ENCODE data around the gene MFSD2B. TPM values are rescaled to one million over a fixed set of nuclear protein-coding genes. Genes with fewer than 3 reads are reported as not detected.

The MFSD2B gene
- total RNA-seq, 1 donor from 2014 or later: not detected

GRCh38 chr2:24058564-24059271 is 48.8 kb downstream of the MFSD2B start:
- Histone ChIP-seq H3K36me3 (ENCODE audit: control insufficient read depth, insufficient read depth, low read length) (peaks cover 1% of the 10 kb centered on the region), H3K27me3 (ENCODE audit: control insufficient read depth, insufficient read depth, low read length) (no peaks in the 10 kb centered on the region), H3K4me3 (ENCODE audit: low read depth, low read length) (no peak overlapping the region)
- TF ChIP-seq CTCF (IDR thresholded peaks at IDR 0.05; ENCODE audit: insufficient read depth, low read length, severe bottlenecking): no peak
- FAIRE-seq (no peak), DNase-seq (ENCODE audit: low read depth) (no peak)

- Histone ChIP-seq H3K36me3 (ENCODE audit: control insufficient read depth, insufficient read depth, low read length) (peaks cover 10% of the 10 kb centered on the region), H3K4me3 (ENCODE audit: low read depth, low read length) (no peak overlapping the region), H3K27me3 (ENCODE audit: control insufficient read depth, insufficient read depth, low read length) (no peaks in the 10 kb centered on the region)
- no peak for DNase-seq (ENCODE audit: low read depth)
- no peak for TF ChIP-seq CTCF (IDR thresholded peaks at IDR 0.05; ENCODE audit: insufficient read depth, low read length, severe bottlenecking)
- no peak for FAIRE-seq
Observed at GRCh38 chr2:24065341-24065740, 55.5 kb downstream of the MFSD2B start.

GRCh38 chr2:24072259-24072658 is 62.4 kb downstream of the MFSD2B start:
- Histone ChIP-seq H3K4me3 (ENCODE audit: low read depth, low read length) (no peak overlapping the region), H3K36me3 (ENCODE audit: control insufficient read depth, insufficient read depth, low read length) (peaks cover 14% of the 10 kb centered on the region), H3K27me3 (ENCODE audit: control insufficient read depth, insufficient read depth, low read length) (no peaks in the 10 kb centered on the region)
- DNase-seq (ENCODE audit: low read depth) (no peak), FAIRE-seq (no peak)
- no peak for TF ChIP-seq CTCF (IDR thresholded peaks at IDR 0.05; ENCODE audit: insufficient read depth, low read length, severe bottlenecking)

GRCh38 chr2:24073816-24074215 is 63.9 kb downstream of the MFSD2B start:
- Histone ChIP-seq H3K36me3 (ENCODE audit: control insufficient read depth, insufficient read depth, low read length) (peaks cover 11% of the 10 kb centered on the region), H3K27me3 (ENCODE audit: control insufficient read depth, insufficient read depth, low read length) (no peaks in the 10 kb centered on the region)
- no peak for FAIRE-seq

GRCh38 chr2:24075259-24075658 is 65.4 kb downstream of the MFSD2B start:
- Histone ChIP-seq H3K4me3 (ENCODE audit: low read depth, low read length) (peak overlapping the region; percentile 64), H3K27me3 (ENCODE audit: control insufficient read depth, insufficient read depth, low read length) (no peaks in the 10 kb centered on the region), H3K36me3 (ENCODE audit: control insufficient read depth, insufficient read depth, low read length) (peaks cover 7% of the 10 kb centered on the region)
- FAIRE-seq: no peak
- peak; percentile 26 for DNase-seq (ENCODE audit: low read depth)
- TF ChIP-seq CTCF (IDR thresholded peaks at IDR 0.05; ENCODE audit: insufficient read depth, low read length, severe bottlenecking): no peak

More at GRCh38 chr2:24073816-24074215, 63.9 kb downstream of the MFSD2B start:
- no peak for DNase-seq (ENCODE audit: low read depth)
- no peak for TF ChIP-seq CTCF (IDR thresholded peaks at IDR 0.05; ENCODE audit: insufficient read depth, low read length, severe bottlenecking)
- no peak overlapping the region for H3K4me3 ChIP-seq (ENCODE audit: low read depth, low read length)

Other genes with a start within 250 kb of the MFSD2B start
- gene ATAD2B, start 83.0 kb upstream of the MFSD2B start, total RNA-seq: 8.7 and 11.8 TPM in 2 replicates
- gene UBXN2A, start 69.6 kb upstream of the MFSD2B start, total RNA-seq: 10.5 and 11.6 TPM in 2 replicates
- 4.1 and 7.1 TPM in 2 replicates for gene WDCP, start 37.3 kb downstream of the MFSD2B start, total RNA-seq
- gene FKBP1B, start 39.7 kb downstream of the MFSD2B start, total RNA-seq: 16.5 and 30.0 TPM in 2 replicates
- 202 and 223 TPM in 2 replicates for gene SF3B6, start 66.2 kb downstream of the MFSD2B start, total RNA-seq
- 34.5 and 65.0 TPM in 2 replicates for gene TP53I3, start 74.7 kb downstream of the MFSD2B start, total RNA-seq
- under 0.01 and 0.38 TPM in 2 replicates for gene PFN4, start 113.2 kb downstream of the MFSD2B start, total RNA-seq
- gene FAM228B, start 113.4 kb downstream of the MFSD2B start, total RNA-seq: 3.2 and 5.0 TPM in 2 replicates
- gene FAM228A, start 165.0 kb downstream of the MFSD2B start, total RNA-seq: 0.13 TPM in 1 of 2 replicates, not detected in the other